K562 (cell line): ENCODE measurements around the gene ZDHHC11. TPM values are rescaled to one million over a fixed set of nuclear protein-coding genes. Genes with fewer than 3 reads are reported as not detected.
A peak's percentile ranks its signal among the peaks of the same experiment; 100 is the strongest.

ENCODE experiments used
- CEBPG ChIP-seq, 3 experiments: fragments of 200-800 bp in 1 of 3; sonication (Bioruptor generic) in 1 of 3; sonication (generic) in 1 of 3; formaldehyde crosslinking in 1 of 3; IDR thresholded peaks in 2 of 3; conservative IDR thresholded peaks in 1 of 3; 2 replicates each; pipeline versions ENCODE4 v1.6.1 to v1.8.0; 2016 to 2022; ENCODE audit warnings: missing compliant biosample characterization in 2 of 3, missing genetic modification characterization in 2 of 3, mild to moderate bottlenecking in 1 of 3, missing genetic modification reagents in 1 of 3
- CSDE1 ChIP-seq, 2 experiments: fragments of 450-650 bp; IDR thresholded peaks; 2 replicates each; pipeline ENCODE4 v1.6.1; 2016; ENCODE audit warnings: mild to moderate bottlenecking in 1 of 2
- FOXK1 ChIP-seq: sonication (generic); formaldehyde crosslinking; IDR thresholded peaks from 2 replicates; pipeline ENCODE4 v1.8.0; 2022; ENCODE audit warnings: missing genetic modification reagents, mild to moderate bottlenecking, borderline replicate concordance
- GTF2E2 ChIP-seq: fragments of 200-800 bp; sonication (Bioruptor generic); IDR thresholded peaks from 2 replicates; pipeline ENCODE4 v1.6.1; 2016; ENCODE audit warnings: missing genetic modification characterization, missing compliant biosample characterization
- ILK ChIP-seq: fragments of 450-650 bp; IDR thresholded peaks from 2 replicates; pipeline ENCODE4 v1.6.1; 2016; ENCODE audit warnings: missing genetic modification characterization, low read depth, mild to moderate bottlenecking, missing compliant biosample characterization, moderate library complexity, borderline replicate concordance
- KDM1A ChIP-seq, 2 experiments: fragments of 450-650 bp; IDR thresholded peaks; 2 replicates each; pipeline ENCODE4 v1.6.1; 2016; ENCODE audit warnings: mild to moderate bottlenecking in 2 of 2
- LEF1 ChIP-seq: fragments of 450-650 bp; IDR thresholded peaks from 2 replicates; pipeline ENCODE4 v1.6.1; 2016; ENCODE audit warnings: mild to moderate bottlenecking
- MBD2 ChIP-seq: sonication (generic); IDR thresholded peaks from 2 replicates; pipeline ENCODE4 v1.6.1; 2016; ENCODE audit warnings: low read depth, borderline replicate concordance
- NCOA2 ChIP-seq, 2 experiments: fragments of 450-650 bp; IDR thresholded peaks; 2 replicates each; pipeline ENCODE4 v1.6.1; 2018; ENCODE audit warnings: mild to moderate bottlenecking in 2 of 2, moderate library complexity in 1 of 2; ENCODE audit not compliant: partially characterized antibody in 2 of 2
- NFE2L1 ChIP-seq: fragments of 450-650 bp; IDR thresholded peaks from 2 replicates; pipeline ENCODE4 v1.6.1; 2016; ENCODE audit warnings: missing genetic modification characterization, low read depth, mild to moderate bottlenecking, missing compliant biosample characterization, moderate library complexity, borderline replicate concordance
- NFRKB ChIP-seq: fragments of 450-650 bp; IDR thresholded peaks from 2 replicates; pipeline ENCODE4 v1.6.1; 2016; ENCODE audit warnings: low read depth
- POLR2H ChIP-seq: IDR thresholded peaks from 2 replicates; pipeline ENCODE4 v1.6.1; 2016; ENCODE audit warnings: missing genetic modification characterization, low read depth, mild to moderate bottlenecking, control low read depth, missing compliant biosample characterization, moderate library complexity
- PTRF ChIP-seq: fragments of 450-650 bp; IDR thresholded peaks from 2 replicates; pipeline ENCODE4 v1.6.1; 2016; ENCODE audit warnings: mild to moderate bottlenecking, missing genetic modification characterization, missing compliant biosample characterization
- PURB ChIP-seq: sonication (generic); formaldehyde crosslinking; IDR thresholded peaks from 2 replicates; pipeline ENCODE4 v1.9.0; 2021; ENCODE audit warnings: low read depth, mild to moderate bottlenecking, missing genetic modification reagents
- RFX1 ChIP-seq: fragments of 450-650 bp; IDR thresholded peaks from 2 replicates; pipeline ENCODE4 v1.6.1; 2016; ENCODE audit warnings: mild to moderate bottlenecking, moderate library complexity
- TAF1 ChIP-seq: IDR thresholded peaks from 2 replicates; pipeline ENCODE4 v1.6.1; 2011; ENCODE audit warnings: mild to moderate bottlenecking, low read length, moderate library complexity; ENCODE audit not compliant: insufficient read depth, control insufficient read depth, severe bottlenecking; ENCODE audit errors: extremely low read depth
- polyA plus RNA-seq, 8 experiments: library from polyadenylated mRNA; depleted of rRNA in 4 of 8; stranded (reverse) in 5 of 8; unstranded in 3 of 8; fragments of >200 nt; fragmentation: Nextera tagmentation in 2 of 8; fragmentation: Illumina TruSeq in 1 of 8; extraction: Ambion mirVana in 2 of 8; extraction: Trizol in 1 of 8; gene quantifications; 2 replicates each; pipeline versions ENCODE4 v1.2.1 to v1.2.3, GENCODE V29; 2011 to 2014; ENCODE audit warnings: inconsistent platforms in 1 of 8, missing spikeins in 1 of 8
- total RNA-seq, 7 experiments: library from RNA; depleted of rRNA in 6 of 7; stranded (reverse); fragments of >200 nt in 6 of 7; fragmentation: Illumina TruSeq in 2 of 7; extraction: Trizol in 2 of 7; gene quantifications; 2 replicates each; pipeline versions ENCODE4 v1.2.1 to v1.2.3, GENCODE V29; 2011 to 2021; ENCODE audit warnings: low replicate concordance in 1 of 7
- TF ChIP-seq, protein P1 (sequence below): fragments of 450-650 bp; IDR thresholded peaks from 2 replicates; pipeline ENCODE4 v1.6.1; 2018; ENCODE audit not compliant: partially characterized antibody
- TF ChIP-seq, protein P2 (sequence below), 2 experiments: fragments of 450-650 bp in 1 of 2; IDR thresholded peaks; 2 replicates each; pipeline ENCODE4 v1.6.1; 2011 to 2017; ENCODE audit warnings: low read depth in 2 of 2, antibody characterized with exemption in 1 of 2, borderline replicate concordance in 1 of 2, low read length in 1 of 2, mild to moderate bottlenecking in 1 of 2, mixed read lengths in 1 of 2; ENCODE audit not compliant: control insufficient read depth in 1 of 2
- TF ChIP-seq, protein P3 (sequence below): fragments of 450-650 bp; IDR thresholded peaks from 2 replicates; pipeline ENCODE4 v1.6.1; 2014; ENCODE audit warnings: low read depth, mild to moderate bottlenecking, moderate library complexity, borderline replicate concordance

The ZDHHC11 gene
- total and polyA plus RNA-seq, 9 of the 15 experiments (the other 6 are each of a cell fraction or from before 2014, with no cell fraction given) = 0.07 to 2.3 (median 0.52) TPM

DNA sequence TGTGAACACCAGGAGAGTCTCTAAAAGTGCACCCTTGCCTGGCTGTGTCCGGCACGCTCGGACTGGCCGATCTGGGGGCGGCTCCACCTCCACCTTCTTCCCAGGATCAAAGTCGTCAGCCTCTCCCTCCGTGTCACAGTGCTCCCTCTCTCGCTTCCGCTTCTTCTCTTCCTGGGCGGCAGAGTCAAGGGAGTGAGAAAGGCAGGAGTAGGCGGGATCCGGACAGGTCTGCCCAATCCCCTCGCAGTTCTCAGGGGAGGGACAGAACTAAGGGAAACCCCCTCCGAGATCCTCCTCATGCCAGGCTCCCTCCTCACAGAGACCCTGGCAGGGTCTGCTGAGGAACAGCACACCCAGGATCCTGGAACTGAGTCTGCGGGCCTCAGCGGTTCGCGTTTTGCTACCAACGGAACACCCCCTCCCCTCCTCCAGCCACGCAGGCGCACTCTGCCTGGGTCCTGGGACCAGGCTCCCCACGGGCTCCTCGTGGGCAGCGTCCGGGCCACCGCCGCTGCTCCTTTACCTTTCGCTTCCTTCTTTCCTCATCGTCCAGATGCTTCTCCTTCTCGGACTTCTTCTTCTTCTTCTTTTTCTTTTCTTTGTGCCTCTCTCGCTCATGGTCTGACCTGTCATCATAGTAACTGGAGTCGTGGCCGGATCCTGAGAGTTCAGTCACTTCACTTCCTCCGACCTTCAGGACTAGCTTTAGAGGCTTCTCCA is 40.5 kb upstream of the ZDHHC11 start (continued):
- TF ChIP-seq, protein P1, sequence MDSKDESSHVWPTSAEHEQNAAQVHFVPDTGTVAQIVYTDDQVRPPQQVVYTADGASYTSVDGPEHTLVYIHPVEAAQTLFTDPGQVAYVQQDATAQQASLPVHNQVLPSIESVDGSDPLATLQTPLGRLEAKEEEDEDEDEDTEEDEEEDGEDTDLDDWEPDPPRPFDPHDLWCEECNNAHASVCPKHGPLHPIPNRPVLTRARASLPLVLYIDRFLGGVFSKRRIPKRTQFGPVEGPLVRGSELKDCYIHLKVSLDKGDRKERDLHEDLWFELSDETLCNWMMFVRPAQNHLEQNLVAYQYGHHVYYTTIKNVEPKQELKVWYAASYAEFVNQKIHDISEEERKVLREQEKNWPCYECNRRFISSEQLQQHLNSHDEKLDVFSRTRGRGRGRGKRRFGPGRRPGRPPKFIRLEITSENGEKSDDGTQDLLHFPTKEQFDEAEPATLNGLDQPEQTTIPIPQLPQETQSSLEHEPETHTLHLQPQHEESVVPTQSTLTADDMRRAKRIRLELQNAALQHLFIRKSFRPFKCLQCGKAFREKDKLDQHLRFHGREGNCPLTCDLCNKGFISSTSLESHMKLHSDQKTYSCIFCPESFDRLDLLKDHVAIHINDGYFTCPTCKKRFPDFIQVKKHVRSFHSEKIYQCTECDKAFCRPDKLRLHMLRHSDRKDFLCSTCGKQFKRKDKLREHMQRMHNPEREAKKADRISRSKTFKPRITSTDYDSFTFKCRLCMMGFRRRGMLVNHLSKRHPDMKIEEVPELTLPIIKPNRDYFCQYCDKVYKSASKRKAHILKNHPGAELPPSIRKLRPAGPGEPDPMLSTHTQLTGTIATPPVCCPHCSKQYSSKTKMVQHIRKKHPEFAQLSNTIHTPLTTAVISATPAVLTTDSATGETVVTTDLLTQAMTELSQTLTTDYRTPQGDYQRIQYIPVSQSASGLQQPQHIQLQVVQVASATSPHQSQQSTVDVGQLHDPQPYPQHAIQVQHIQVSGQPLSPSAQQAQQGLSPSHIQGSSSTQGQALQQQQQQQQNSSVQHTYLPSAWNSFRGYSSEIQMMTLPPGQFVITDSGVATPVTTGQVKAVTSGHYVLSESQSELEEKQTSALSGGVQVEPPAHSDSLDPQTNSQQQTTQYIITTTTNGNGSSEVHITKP = peak; percentile 82
- TF ChIP-seq TAF1 = peak; percentile 53
- no peak for TF ChIP-seq GTF2E2 (tag)
- TF ChIP-seq NCOA2 (IDR thresholded peaks at IDR 0.05; ENCODE audit: partially characterized antibody in 2 of 2) = no peak
- no peak for TF ChIP-seq LEF1
- TF ChIP-seq, protein P2, sequence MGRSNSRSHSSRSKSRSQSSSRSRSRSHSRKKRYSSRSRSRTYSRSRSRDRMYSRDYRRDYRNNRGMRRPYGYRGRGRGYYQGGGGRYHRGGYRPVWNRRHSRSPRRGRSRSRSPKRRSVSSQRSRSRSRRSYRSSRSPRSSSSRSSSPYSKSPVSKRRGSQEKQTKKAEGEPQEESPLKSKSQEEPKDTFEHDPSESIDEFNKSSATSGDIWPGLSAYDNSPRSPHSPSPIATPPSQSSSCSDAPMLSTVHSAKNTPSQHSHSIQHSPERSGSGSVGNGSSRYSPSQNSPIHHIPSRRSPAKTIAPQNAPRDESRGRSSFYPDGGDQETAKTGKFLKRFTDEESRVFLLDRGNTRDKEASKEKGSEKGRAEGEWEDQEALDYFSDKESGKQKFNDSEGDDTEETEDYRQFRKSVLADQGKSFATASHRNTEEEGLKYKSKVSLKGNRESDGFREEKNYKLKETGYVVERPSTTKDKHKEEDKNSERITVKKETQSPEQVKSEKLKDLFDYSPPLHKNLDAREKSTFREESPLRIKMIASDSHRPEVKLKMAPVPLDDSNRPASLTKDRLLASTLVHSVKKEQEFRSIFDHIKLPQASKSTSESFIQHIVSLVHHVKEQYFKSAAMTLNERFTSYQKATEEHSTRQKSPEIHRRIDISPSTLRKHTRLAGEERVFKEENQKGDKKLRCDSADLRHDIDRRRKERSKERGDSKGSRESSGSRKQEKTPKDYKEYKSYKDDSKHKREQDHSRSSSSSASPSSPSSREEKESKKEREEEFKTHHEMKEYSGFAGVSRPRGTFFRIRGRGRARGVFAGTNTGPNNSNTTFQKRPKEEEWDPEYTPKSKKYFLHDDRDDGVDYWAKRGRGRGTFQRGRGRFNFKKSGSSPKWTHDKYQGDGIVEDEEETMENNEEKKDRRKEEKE (IDR thresholded peaks at IDR 0.05; ENCODE audit: borderline replicate concordance in 1 of 2, control insufficient read depth in 1 of 2, low read depth in 2 of 2, low read length in 1 of 2) = no peak
- no peak for TF ChIP-seq FOXK1 (CRISPR knock-in tag)
- no peak for TF ChIP-seq PURB (CRISPR knock-in tag)
- no peak for TF ChIP-seq POLR2H
- no peak for TF ChIP-seq RFX1
- TF ChIP-seq ILK (tag) = no peak
- TF ChIP-seq, protein P3, sequence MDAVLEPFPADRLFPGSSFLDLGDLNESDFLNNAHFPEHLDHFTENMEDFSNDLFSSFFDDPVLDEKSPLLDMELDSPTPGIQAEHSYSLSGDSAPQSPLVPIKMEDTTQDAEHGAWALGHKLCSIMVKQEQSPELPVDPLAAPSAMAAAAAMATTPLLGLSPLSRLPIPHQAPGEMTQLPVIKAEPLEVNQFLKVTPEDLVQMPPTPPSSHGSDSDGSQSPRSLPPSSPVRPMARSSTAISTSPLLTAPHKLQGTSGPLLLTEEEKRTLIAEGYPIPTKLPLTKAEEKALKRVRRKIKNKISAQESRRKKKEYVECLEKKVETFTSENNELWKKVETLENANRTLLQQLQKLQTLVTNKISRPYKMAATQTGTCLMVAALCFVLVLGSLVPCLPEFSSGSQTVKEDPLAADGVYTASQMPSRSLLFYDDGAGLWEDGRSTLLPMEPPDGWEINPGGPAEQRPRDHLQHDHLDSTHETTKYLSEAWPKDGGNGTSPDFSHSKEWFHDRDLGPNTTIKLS = no peak
- no peak for TF ChIP-seq CSDE1 (IDR thresholded peaks at IDR 0.05)
- no peak for TF ChIP-seq CEBPG (CRISPR knock-in tag; IDR thresholded peaks at IDR 0.05)
- TF ChIP-seq CEBPG (tag; conservative IDR thresholded peaks at IDR 0.05 in 1 of 2, IDR thresholded peaks at IDR 0.05 in 1 of 2) = no peak
- TF ChIP-seq NFRKB = no peak
- no peak for TF ChIP-seq MBD2
- TF ChIP-seq NFE2L1 (tag) = no peak
- TF ChIP-seq KDM1A (IDR thresholded peaks at IDR 0.05) = no peak
- TF ChIP-seq PTRF (tag) = no peak
